ENCODE data around the gene PTH1R. TPM values are rescaled to one million over a fixed set of nuclear protein-coding genes. Genes with fewer than 3 reads are reported as not detected.

Gene PTH1R
- total RNA-seq, 1 donor: not detected

DNA sequence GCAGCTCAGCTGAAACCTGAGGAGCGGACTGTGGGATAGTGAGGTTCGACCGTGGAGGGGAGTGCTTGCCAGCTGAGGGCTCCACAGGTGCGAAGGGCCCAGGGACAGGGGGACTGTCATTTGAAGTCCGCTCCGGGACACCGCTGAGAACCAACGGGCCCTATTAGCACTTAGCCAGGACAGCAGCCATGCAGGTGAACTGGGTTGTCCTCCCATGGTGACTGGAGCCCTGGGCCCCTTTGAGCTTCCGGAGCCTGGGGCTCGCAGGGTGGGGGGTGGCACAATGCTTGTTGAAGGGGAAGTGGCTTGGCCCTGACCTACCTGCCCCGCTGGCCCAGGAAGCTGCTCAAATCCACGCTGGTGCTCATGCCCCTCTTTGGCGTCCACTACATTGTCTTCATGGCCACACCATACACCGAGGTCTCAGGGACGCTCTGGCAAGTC, 24.7 kb downstream of the PTH1R start:
- no peak overlapping the region for H3K4me3 ChIP-seq (ENCODE audit: low read depth, low read length)
- DNase-seq (ENCODE audit: low read depth): no peak
- TF ChIP-seq, protein P1, sequence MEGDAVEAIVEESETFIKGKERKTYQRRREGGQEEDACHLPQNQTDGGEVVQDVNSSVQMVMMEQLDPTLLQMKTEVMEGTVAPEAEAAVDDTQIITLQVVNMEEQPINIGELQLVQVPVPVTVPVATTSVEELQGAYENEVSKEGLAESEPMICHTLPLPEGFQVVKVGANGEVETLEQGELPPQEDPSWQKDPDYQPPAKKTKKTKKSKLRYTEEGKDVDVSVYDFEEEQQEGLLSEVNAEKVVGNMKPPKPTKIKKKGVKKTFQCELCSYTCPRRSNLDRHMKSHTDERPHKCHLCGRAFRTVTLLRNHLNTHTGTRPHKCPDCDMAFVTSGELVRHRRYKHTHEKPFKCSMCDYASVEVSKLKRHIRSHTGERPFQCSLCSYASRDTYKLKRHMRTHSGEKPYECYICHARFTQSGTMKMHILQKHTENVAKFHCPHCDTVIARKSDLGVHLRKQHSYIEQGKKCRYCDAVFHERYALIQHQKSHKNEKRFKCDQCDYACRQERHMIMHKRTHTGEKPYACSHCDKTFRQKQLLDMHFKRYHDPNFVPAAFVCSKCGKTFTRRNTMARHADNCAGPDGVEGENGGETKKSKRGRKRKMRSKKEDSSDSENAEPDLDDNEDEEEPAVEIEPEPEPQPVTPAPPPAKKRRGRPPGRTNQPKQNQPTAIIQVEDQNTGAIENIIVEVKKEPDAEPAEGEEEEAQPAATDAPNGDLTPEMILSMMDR (IDR thresholded peaks at IDR 0.05; ENCODE audit: insufficient read depth, low read length): no peak

DNA sequence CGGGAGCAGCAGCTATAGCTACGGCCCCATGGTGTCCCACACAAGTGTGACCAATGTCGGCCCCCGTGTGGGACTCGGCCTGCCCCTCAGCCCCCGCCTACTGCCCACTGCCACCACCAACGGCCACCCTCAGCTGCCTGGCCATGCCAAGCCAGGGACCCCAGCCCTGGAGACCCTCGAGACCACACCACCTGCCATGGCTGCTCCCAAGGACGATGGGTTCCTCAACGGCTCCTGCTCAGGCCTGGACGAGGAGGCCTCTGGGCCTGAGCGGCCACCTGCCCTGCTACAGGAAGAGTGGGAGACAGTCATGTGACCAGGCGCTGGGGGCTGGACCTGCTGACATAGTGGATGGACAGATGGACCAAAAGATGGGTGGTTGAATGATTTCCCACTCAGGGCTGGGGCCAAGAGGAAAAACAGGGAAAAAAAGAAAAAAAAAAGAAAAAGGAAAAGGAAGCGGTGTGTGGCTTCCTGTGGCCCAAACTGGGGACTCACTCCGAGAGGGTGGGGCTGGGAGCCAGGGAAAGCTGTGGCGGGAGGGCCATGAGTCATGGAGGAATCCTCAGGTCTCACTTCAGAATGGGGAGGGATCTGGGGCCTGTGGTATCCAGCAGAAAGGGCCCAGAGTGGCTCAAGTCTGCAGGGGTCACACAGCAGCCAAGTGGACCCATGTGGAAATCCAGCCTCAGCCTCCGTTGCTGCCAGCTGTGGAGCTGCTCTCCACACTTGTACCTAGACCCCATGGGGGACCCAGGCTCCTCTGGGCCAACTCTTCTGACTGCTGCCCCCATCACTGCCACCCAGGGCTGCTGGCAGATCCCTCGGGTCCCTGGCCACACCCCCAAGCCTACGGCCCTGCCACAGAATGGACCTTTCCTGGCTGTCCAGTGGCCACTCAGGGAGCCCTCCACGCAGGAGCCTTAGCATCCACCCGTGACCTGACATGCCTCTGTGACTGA, 26.1 kb downstream of the PTH1R start:
- DNase-seq (ENCODE audit: low read depth): peak; percentile 12
- TF ChIP-seq, protein P1 (IDR thresholded peaks at IDR 0.05; ENCODE audit: insufficient read depth, low read length): no peak
- no peak overlapping the region for H3K4me3 ChIP-seq (ENCODE audit: low read depth, low read length)

- DNase-seq (ENCODE audit: low read depth): no peak
- no peak overlapping the region for H3K4me3 ChIP-seq (ENCODE audit: low read depth, low read length)
- TF ChIP-seq, protein P1 (IDR thresholded peaks at IDR 0.05; ENCODE audit: insufficient read depth, low read length): no peak
Measured at GRCh38 chr3:46904303-46905212, 27.0 kb downstream of the PTH1R start.

- TF ChIP-seq, protein P1 (IDR thresholded peaks at IDR 0.05; ENCODE audit: insufficient read depth, low read length): no peak
- no peak overlapping the region for H3K4me3 ChIP-seq (ENCODE audit: low read depth, low read length)
- no peak for DNase-seq (ENCODE audit: low read depth)
Measured at GRCh38 chr3:46905213-46905560, 27.7 kb downstream of the PTH1R start.

DNA sequence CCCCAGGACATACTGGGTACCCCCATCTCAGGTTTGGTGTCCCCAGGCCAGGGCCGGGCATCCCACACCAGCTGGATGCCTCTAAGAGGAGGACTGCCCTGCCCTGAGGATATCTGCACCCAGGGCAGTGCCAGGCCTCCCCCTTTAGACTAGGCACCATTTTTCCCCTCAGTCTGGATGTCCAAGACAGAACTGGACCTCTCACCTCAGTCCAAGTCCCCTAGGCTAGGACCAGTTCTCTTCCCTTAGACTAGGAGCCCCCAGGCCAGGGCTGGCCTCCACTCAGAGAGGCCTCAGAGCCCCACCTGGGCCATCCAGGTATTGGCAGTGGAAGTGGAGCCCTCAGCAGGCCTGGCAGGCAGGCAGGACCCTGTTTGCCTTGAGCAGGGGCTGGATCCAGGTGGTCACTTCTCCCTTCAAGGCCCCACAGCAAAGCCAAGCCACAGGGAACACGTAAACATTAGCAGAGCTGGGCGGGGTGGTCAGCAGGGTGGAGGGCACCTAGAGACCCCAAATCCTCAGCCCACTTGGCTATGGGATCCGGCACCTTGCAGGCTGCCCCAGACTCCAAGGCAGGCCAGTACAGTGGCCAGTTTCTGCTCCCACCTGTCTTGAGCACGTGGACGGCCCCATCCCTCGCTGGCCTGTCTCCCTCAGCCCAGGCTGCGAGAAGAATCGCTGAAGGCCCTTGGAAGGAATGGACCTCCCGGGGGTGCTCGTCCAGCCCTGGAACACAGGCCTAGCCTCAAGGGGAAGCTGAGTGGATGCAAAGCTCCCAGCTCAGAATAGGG, 28.3 kb downstream of the PTH1R start:
- no peak for DNase-seq (ENCODE audit: low read depth)
- TF ChIP-seq, protein P1 (IDR thresholded peaks at IDR 0.05; ENCODE audit: insufficient read depth, low read length): no peak
- no peak overlapping the region for H3K4me3 ChIP-seq (ENCODE audit: low read depth, low read length)

- no peak for DNase-seq (ENCODE audit: low read depth)
- TF ChIP-seq, protein P1 (IDR thresholded peaks at IDR 0.05; ENCODE audit: insufficient read depth, low read length): no peak
- no peak overlapping the region for H3K4me3 ChIP-seq (ENCODE audit: low read depth, low read length)
Measured at GRCh38 chr3:46906471-46907058, 29.0 kb downstream of the PTH1R start.
